Measurements from ENCODE around the gene ARMS2.

Gene ARMS2

DNA sequence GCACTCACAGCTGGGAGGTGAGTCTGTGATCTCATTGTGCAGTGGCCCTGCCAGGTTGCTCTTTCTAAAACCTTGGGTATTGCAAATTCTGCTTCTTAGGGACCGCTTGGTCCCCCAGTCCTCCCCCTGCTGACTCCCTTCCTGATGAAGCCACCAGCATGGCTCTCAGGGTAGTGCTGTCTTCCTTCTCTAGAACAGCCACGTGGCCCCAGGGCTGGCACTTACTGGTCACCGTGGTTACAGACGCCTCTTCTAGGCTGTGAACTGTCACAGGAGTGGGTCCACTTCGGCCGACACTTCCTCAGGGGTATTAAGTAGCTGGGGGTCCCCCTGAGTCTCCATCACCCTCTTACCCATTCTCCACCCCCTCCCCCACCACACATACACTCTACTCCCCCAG is 4.2 kb downstream of the ARMS2 start:
- Histone ChIP-seq H3K27me3 (ENCODE audit: control insufficient read depth in 3 of 3, insufficient read depth in 3 of 3, low read depth in 1 of 3, low read length in 3 of 3) (peaks cover 11 to 46% (median 14%) of the 10 kb centered on the region in 3 experiments), H2BK120ac (ENCODE audit: low read depth, low read length) (no peak overlapping the region), H3K9me3 (replicated peaks in 1 of 2; ENCODE audit: control insufficient read depth in 2 of 2, insufficient read depth in 1 of 2, low read depth in 1 of 2, low read length in 2 of 2) (no peaks in the 10 kb centered on the region), H2BK5ac (ENCODE audit: low read length) (no peak overlapping the region), H4K8ac (ENCODE audit: low read depth, low read length) (no peak overlapping the region), H2BK12ac (ENCODE audit: low read length) (no peak overlapping the region), H3K18ac (ENCODE audit: low read length) (no peak overlapping the region), H3K4me1 (ENCODE audit: control insufficient read depth in 2 of 2, insufficient read depth in 1 of 2, low read depth in 1 of 2, low read length in 2 of 2) (peaks cover 7 to 27% of the 10 kb centered on the region in 2 donors), H3K79me1 (ENCODE audit: low read depth, low read length) (no peaks in the 10 kb centered on the region), H3K23ac (ENCODE audit: low read depth, low read length, poor library complexity) (no peak overlapping the region), H3K4ac (ENCODE audit: low read length) (no peak overlapping the region), H2AFZ (ENCODE audit: low read length) (no peak overlapping the region), H3K4me3 (ENCODE audit: low read length in 2 of 2) (no peak overlapping the region), H3K4me2 (ENCODE audit: insufficient read depth, low read length, poor library complexity, severe bottlenecking) (no peak overlapping the region), H3K27ac (replicated peaks; ENCODE audit: low read length) (no peak overlapping the region), H3K14ac (ENCODE audit: low read length) (no peak overlapping the region), H4K91ac (ENCODE audit: low read depth, low read length, poor library complexity) (no peak overlapping the region), H3K36me3 (replicated peaks in 1 of 2; ENCODE audit: control insufficient read depth in 2 of 2, insufficient read depth in 2 of 2, low read length in 2 of 2) (no peaks in the 10 kb centered on the region), H2AK5ac (ENCODE audit: low read depth, low read length) (peak overlapping the region; percentile 61), H3K9ac (ENCODE audit: low read depth, low read length, poor library complexity) (no peak overlapping the region), H2BK15ac (ENCODE audit: low read length) (no peak overlapping the region)
- DNase-seq (ENCODE audit: low spot score): no peak
- WGBS, 2 donors (ENCODE audit: extremely low coverage in 2 of 2, insufficient read length in 2 of 2, insufficient replicate concordance in 1 of 2): no CpG with 5 or more reads among the region's 6 CpGs

DNA sequence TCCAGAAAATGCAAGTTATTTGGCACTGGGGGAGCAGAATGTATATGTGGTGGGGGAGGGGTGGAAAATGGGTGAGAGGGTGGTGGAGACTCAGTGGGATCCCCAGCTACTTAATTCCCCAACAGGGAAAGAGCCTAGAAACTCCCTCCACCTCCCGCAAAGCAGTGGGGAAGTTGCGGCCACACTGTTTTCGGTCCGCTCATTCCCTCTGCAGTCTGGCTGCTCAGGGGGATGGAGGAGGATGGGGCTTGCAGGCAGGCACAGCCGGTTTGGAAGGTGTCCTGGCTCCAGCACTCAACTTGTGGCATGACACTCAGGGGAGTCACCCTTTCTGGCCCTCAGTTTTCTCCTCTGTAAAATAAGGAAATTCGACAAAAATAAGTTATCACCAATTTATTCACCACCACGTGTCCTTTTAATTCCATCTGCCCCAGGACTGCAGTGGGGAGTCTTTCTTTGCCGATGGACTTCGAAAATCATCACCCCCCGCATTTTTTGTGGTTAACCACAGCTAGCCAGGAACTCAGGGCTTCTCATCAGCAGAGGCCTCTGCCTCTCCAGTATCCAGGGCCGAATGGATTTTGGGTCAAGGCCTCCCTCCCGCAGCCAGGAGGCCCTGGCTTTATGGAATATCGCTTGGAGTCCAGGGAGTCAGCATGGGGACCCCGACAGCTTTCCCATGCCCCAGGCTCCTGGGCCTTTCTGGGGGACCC is 5.3 kb downstream of the ARMS2 start:
- H3K9me3 ChIP-seq (replicated peaks in 1 of 2; ENCODE audit: control insufficient read depth in 2 of 2, insufficient read depth in 1 of 2, low read depth in 1 of 2, low read length in 2 of 2): no peaks in the 10 kb centered on the region
- H3K27me3 ChIP-seq (ENCODE audit: control insufficient read depth in 3 of 3, insufficient read depth in 3 of 3, low read depth in 1 of 3, low read length in 3 of 3): peaks cover 11 to 56% (median 14%) of the 10 kb centered on the region in 3 experiments
- H3K18ac ChIP-seq (ENCODE audit: low read length): no peak overlapping the region
- no peak overlapping the region for H2BK12ac ChIP-seq (ENCODE audit: low read length)
- H3K79me1 ChIP-seq (ENCODE audit: low read depth, low read length): no peaks in the 10 kb centered on the region
- no peak overlapping the region for H3K4me3 ChIP-seq (ENCODE audit: low read length in 2 of 2)
- H3K4me1 ChIP-seq (ENCODE audit: control insufficient read depth in 2 of 2, insufficient read depth in 1 of 2, low read depth in 1 of 2, low read length in 2 of 2): peaks cover 7 to 25% of the 10 kb centered on the region in 2 donors
- H2AFZ ChIP-seq (ENCODE audit: low read length): peak overlapping the region; percentile 24
- H2BK15ac ChIP-seq (ENCODE audit: low read length): no peak overlapping the region
- H3K23ac ChIP-seq (ENCODE audit: low read depth, low read length, poor library complexity): no peak overlapping the region
- H3K4ac ChIP-seq (ENCODE audit: low read length): no peak overlapping the region
- no peak overlapping the region for H4K91ac ChIP-seq (ENCODE audit: low read depth, low read length, poor library complexity)
- H3K36me3 ChIP-seq (replicated peaks in 1 of 2; ENCODE audit: control insufficient read depth in 2 of 2, insufficient read depth in 2 of 2, low read length in 2 of 2): no peaks in the 10 kb centered on the region
- no peak overlapping the region for H3K9ac ChIP-seq (ENCODE audit: low read depth, low read length, poor library complexity)
- no peak overlapping the region for H3K14ac ChIP-seq (ENCODE audit: low read length)
- DNase-seq (ENCODE audit: low spot score): no peak
- no peak overlapping the region for H3K4me2 ChIP-seq (ENCODE audit: insufficient read depth, low read length, poor library complexity, severe bottlenecking)
- WGBS, 2 donors (ENCODE audit: extremely low coverage in 2 of 2, insufficient read length in 2 of 2, insufficient replicate concordance in 1 of 2): no CpG with 5 or more reads among the region's 14 CpGs
- H2BK120ac ChIP-seq (ENCODE audit: low read depth, low read length): no peak overlapping the region
- no peak overlapping the region for H4K8ac ChIP-seq (ENCODE audit: low read depth, low read length)
- H2AK5ac ChIP-seq (ENCODE audit: low read depth, low read length): peak overlapping the region; percentile 11
- H2BK5ac ChIP-seq (ENCODE audit: low read length): no peak overlapping the region
- no peak overlapping the region for H3K27ac ChIP-seq (replicated peaks; ENCODE audit: low read length)

DNA sequence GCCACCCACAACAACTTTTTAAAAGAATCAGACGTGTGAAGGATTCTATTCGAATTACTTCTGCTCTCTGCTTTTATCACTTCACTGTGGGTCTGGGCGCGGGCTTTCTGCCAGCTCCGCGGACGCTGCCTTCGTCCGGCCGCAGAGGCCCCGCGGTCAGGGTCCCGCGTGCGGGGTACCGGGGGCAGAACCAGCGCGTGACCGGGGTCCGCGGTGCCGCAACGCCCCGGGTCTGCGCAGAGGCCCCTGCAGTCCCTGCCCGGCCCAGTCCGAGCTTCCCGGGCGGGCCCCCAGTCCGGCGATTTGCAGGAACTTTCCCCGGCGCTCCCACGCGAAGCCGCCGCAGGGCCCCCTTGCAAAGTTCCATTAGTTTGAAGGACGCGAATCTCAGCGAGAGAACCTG is 6.4 kb downstream of the ARMS2 start:
- Histone ChIP-seq H3K9me3 (replicated peaks in 1 of 2; ENCODE audit: control insufficient read depth in 2 of 2, insufficient read depth in 1 of 2, low read depth in 1 of 2, low read length in 2 of 2) (no peaks in the 10 kb centered on the region), H3K4me3 (ENCODE audit: low read length in 2 of 2) (peak overlapping the region; percentile 67 to 74), H3K27me3 (ENCODE audit: control insufficient read depth in 3 of 3, insufficient read depth in 3 of 3, low read depth in 1 of 3, low read length in 3 of 3) (peaks cover 11 to 59% (median 14%) of the 10 kb centered on the region in 3 experiments), H3K4ac (ENCODE audit: low read length) (no peak overlapping the region), H2AFZ (ENCODE audit: low read length) (peak overlapping the region; percentile 98), H3K4me2 (ENCODE audit: insufficient read depth, low read length, poor library complexity, severe bottlenecking) (peak overlapping the region; percentile 73), H3K23ac (ENCODE audit: low read depth, low read length, poor library complexity) (peak overlapping the region; percentile 53), H3K18ac (ENCODE audit: low read length) (peak overlapping the region; percentile 67), H2AK5ac (ENCODE audit: low read depth, low read length) (peak overlapping the region; percentile 39), H3K4me1 (ENCODE audit: control insufficient read depth in 2 of 2, insufficient read depth in 1 of 2, low read depth in 1 of 2, low read length in 2 of 2) (peaks cover 7 to 25% of the 10 kb centered on the region in 2 donors), H4K91ac (ENCODE audit: low read depth, low read length, poor library complexity) (no peak overlapping the region), H2BK5ac (ENCODE audit: low read length) (no peak overlapping the region), H3K27ac (replicated peaks; ENCODE audit: low read length) (no peak overlapping the region), H2BK15ac (ENCODE audit: low read length) (no peak overlapping the region), H3K79me1 (ENCODE audit: low read depth, low read length) (no peaks in the 10 kb centered on the region), H4K8ac (ENCODE audit: low read depth, low read length) (no peak overlapping the region), H3K36me3 (replicated peaks in 1 of 2; ENCODE audit: control insufficient read depth in 2 of 2, insufficient read depth in 2 of 2, low read length in 2 of 2) (no peaks in the 10 kb centered on the region), H3K9ac (ENCODE audit: low read depth, low read length, poor library complexity) (peak overlapping the region; percentile 10), H2BK12ac (ENCODE audit: low read length) (no peak overlapping the region), H2BK120ac (ENCODE audit: low read depth, low read length) (no peak overlapping the region), H3K14ac (ENCODE audit: low read length) (no peak overlapping the region)
- no peak for DNase-seq (ENCODE audit: low spot score)
- no CpG with 5 or more reads among the region's 40 CpGs for WGBS, 2 donors (ENCODE audit: extremely low coverage in 2 of 2, insufficient read length in 2 of 2, insufficient replicate concordance in 1 of 2)

DNA sequence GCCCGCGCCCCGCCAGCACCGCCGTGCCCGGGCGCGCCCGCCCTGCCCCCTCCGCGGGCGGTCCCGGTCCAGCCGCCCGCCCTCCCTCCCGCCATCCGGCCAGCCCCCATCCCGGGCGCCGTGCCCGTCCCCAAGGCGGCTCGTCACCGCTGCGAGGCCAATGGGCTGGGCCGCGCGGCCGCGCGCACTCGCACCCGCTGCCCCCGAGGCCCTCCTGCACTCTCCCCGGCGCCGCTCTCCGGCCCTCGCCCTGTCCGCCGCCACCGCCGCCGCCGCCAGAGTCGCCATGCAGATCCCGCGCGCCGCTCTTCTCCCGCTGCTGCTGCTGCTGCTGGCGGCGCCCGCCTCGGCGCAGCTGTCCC is 6.9 kb downstream of the ARMS2 start, which contains the start of gene HTRA1:
TSS of gene HTRA1 (plus strand) at position 187 of the 362 bp plus-strand sequence. CDS start at position 287, 100 bp downstream.
- Histone ChIP-seq H3K4ac (ENCODE audit: low read length) (no peak within 1 kb of the TSS), H3K27me3 (ENCODE audit: control insufficient read depth in 3 of 3, insufficient read depth in 3 of 3, low read depth in 1 of 3, low read length in 3 of 3) (peaks cover 11 to 59% (median 14%) of the 10 kb centered on the region in 3 experiments)

More for the DNA sequence above, 6.9 kb downstream of the ARMS2 start, which contains the start of gene HTRA1:
- Histone ChIP-seq H3K27ac (replicated peaks; ENCODE audit: low read length) (no peak within 1 kb of the TSS), H3K4me3 (ENCODE audit: low read length in 2 of 2) (peak within 1 kb of the TSS; percentile 67 to 82), H2BK12ac (ENCODE audit: low read length) (no peak within 1 kb of the TSS), H2BK15ac (ENCODE audit: low read length) (no peak within 1 kb of the TSS), H3K4me1 (ENCODE audit: control insufficient read depth in 2 of 2, insufficient read depth in 1 of 2, low read depth in 1 of 2, low read length in 2 of 2) (peaks cover 7 to 25% of the 10 kb centered on the region in 2 donors), H3K4me2 (ENCODE audit: insufficient read depth, low read length, poor library complexity, severe bottlenecking) (peak within 1 kb of the TSS; percentile 99), H4K8ac (ENCODE audit: low read depth, low read length) (no peak within 1 kb of the TSS), H3K14ac (ENCODE audit: low read length) (no peak within 1 kb of the TSS), H2AFZ (ENCODE audit: low read length) (peak within 1 kb of the TSS; percentile 98), H2AK5ac (ENCODE audit: low read depth, low read length) (peak within 1 kb of the TSS; percentile 79), H4K91ac (ENCODE audit: low read depth, low read length, poor library complexity) (no peak within 1 kb of the TSS), H2BK120ac (ENCODE audit: low read depth, low read length) (no peak within 1 kb of the TSS), H3K9ac (ENCODE audit: low read depth, low read length, poor library complexity) (peak within 1 kb of the TSS; percentile 89), H3K9me3 (replicated peaks in 1 of 2; ENCODE audit: control insufficient read depth in 2 of 2, insufficient read depth in 1 of 2, low read depth in 1 of 2, low read length in 2 of 2) (no peaks in the 10 kb centered on the region), H2BK5ac (ENCODE audit: low read length) (no peak within 1 kb of the TSS), H3K36me3 (replicated peaks in 1 of 2; ENCODE audit: control insufficient read depth in 2 of 2, insufficient read depth in 2 of 2, low read length in 2 of 2) (no peaks in the 10 kb centered on the region), H3K18ac (ENCODE audit: low read length) (peak within 1 kb of the TSS; percentile 67), H3K79me1 (ENCODE audit: low read depth, low read length) (no peaks in the 10 kb centered on the region), H3K23ac (ENCODE audit: low read depth, low read length, poor library complexity) (peak within 1 kb of the TSS; percentile 53)
- DNase-seq (ENCODE audit: low spot score): peak; percentile 43
- WGBS, 2 donors (ENCODE audit: extremely low coverage in 2 of 2, insufficient read length in 2 of 2, insufficient replicate concordance in 1 of 2): no CpG with 5 or more reads among the region's 56 CpGs

Data from neuronal stem cell (in vitro differentiated cells).